ENCODE measurements around the gene GRIK5. TPM values are rescaled to one million over a fixed set of nuclear protein-coding genes. Genes with fewer than 3 reads are reported as not detected.

Gene GRIK5
- total RNA-seq, 2 experiments from 2014 or later, result 0.73 to 1.3 TPM

DNA sequence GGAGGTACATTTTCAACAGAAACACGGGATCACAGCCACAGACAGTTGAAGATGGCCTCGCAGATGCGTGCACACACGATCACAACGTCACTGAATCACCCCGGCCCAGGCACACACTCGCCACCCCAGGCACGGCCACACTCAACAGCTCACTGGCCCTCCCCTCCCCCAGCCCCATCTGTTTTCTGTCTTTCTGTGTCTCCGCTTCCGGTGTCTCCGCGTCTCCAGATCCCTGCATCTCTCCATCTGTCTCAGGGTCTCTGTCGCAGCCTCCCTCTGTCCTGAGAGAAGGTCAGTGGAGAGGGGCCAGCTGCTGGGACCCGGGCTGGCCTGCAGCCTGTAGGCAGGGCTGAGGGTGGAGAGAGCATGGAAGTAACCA lies 72.2 kb downstream of the GRIK5 start:
- no peaks in the 10 kb centered on the region for H4K20me1 ChIP-seq (ENCODE audit: insufficient read depth, low read length)
- TF ChIP-seq, protein P1, sequence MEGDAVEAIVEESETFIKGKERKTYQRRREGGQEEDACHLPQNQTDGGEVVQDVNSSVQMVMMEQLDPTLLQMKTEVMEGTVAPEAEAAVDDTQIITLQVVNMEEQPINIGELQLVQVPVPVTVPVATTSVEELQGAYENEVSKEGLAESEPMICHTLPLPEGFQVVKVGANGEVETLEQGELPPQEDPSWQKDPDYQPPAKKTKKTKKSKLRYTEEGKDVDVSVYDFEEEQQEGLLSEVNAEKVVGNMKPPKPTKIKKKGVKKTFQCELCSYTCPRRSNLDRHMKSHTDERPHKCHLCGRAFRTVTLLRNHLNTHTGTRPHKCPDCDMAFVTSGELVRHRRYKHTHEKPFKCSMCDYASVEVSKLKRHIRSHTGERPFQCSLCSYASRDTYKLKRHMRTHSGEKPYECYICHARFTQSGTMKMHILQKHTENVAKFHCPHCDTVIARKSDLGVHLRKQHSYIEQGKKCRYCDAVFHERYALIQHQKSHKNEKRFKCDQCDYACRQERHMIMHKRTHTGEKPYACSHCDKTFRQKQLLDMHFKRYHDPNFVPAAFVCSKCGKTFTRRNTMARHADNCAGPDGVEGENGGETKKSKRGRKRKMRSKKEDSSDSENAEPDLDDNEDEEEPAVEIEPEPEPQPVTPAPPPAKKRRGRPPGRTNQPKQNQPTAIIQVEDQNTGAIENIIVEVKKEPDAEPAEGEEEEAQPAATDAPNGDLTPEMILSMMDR (conservative IDR thresholded peaks at IDR 0.05; ENCODE audit: low read length), result no peak
- no peak for TF ChIP-seq EZH2phosphoT487 (IDR thresholded peaks at IDR 0.05; ENCODE audit: borderline replicate concordance, low read depth, low read length)
- H3K4me3 ChIP-seq (ENCODE audit: low read depth, low read length, poor library complexity, severe bottlenecking), result peak overlapping the region; percentile 59
- intact Hi-C loops (cut with micrococcal nuclease; ENCODE audit: unreplicated experiment), result loop anchor here (2.0 kb wide), 1 partner anchor 37 kb away; no protein-coding TSS in a partner anchor
- no peaks in the 10 kb centered on the region for H3K79me2 ChIP-seq (ENCODE audit: insufficient read depth, low read depth, low read length)
- BruUV-seq (replicated peaks), result no TSS peak
- ChIA-PET POLR2A (no interaction called here), CTCF (ENCODE audit: unreplicated experiment) (no interaction called here)
- H3K9me2 ChIP-seq (ENCODE audit: insufficient read depth, low read length), result no peaks in the 10 kb centered on the region
- H3K27ac ChIP-seq (ENCODE audit: low read depth, low read length, poor library complexity, severe bottlenecking), result no peak overlapping the region
- peak; percentile 46 for DNase-seq (ENCODE audit: low spot score)
- peak overlapping the region; percentile 12; the same call in 1 of the 2 replicates for H2AFZ ChIP-seq (ENCODE audit: low read length)
- H3K4me2 ChIP-seq (ENCODE audit: low read length), result peak overlapping the region; percentile 70
- H3K9me3 ChIP-seq (ENCODE audit: low read length), result no peaks in the 10 kb centered on the region
- peaks cover 33% of the 10 kb centered on the region for H3K4me1 ChIP-seq (ENCODE audit: insufficient read depth, low read length, poor library complexity, severe bottlenecking)
- H3K36me3 ChIP-seq (ENCODE audit: insufficient read depth, low read length), result no peaks in the 10 kb centered on the region

DNA sequence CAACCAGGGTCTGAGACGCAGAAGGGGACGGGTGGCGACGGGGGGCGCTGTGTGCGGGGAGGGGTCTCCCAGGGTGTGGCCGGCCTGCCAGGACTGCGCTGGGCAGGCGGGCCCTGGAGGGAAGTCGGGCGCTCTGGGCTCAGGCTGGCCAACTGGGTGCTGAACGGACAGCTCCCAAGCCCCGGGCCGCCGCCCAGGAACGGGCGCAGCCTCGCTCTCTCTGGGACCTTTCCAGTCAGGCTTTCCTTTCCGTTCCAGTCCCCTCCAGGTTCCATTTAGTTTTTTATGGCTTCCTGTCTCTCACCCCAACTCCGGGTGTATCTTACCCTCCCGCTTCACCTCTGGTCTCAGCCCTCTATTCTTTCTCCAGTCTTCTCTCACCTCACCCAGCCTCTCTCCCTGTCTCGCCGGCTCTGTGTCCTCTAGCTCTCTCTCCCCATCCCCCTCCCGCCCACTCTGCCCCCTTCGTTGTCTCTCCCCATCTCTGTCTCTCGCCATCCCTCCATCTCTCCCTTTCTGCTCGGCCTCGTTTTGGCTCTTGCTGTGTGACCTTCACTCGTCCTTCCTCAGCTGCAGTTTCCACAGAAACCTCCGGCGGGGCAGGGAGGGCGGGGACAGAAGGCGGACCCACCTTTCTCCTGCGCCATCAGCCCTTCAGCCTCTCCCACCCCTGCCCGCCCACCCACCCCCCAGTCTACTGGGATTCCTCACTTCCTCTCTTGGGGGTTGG lies 72.7 kb downstream of the GRIK5 start:
- Histone ChIP-seq H3K4me2 (ENCODE audit: low read length) (peak overlapping the region; percentile 70), H3K9me3 (ENCODE audit: low read length) (no peaks in the 10 kb centered on the region), H3K27ac (ENCODE audit: low read depth, low read length, poor library complexity, severe bottlenecking) (no peak overlapping the region), H3K4me3 (ENCODE audit: low read depth, low read length, poor library complexity, severe bottlenecking) (peak overlapping the region; percentile 59), H3K4me1 (ENCODE audit: insufficient read depth, low read length, poor library complexity, severe bottlenecking) (peaks cover 38% of the 10 kb centered on the region), H3K9me2 (ENCODE audit: insufficient read depth, low read length) (no peaks in the 10 kb centered on the region), H3K79me2 (ENCODE audit: insufficient read depth, low read depth, low read length) (no peaks in the 10 kb centered on the region), H2AFZ (ENCODE audit: low read length) (no peak overlapping the region), H3K36me3 (ENCODE audit: insufficient read depth, low read length) (no peaks in the 10 kb centered on the region), H4K20me1 (ENCODE audit: insufficient read depth, low read length) (no peaks in the 10 kb centered on the region)
- DNase-seq (ENCODE audit: low spot score), result peak; percentile 31
- no peak for TF ChIP-seq EZH2phosphoT487 (IDR thresholded peaks at IDR 0.05; ENCODE audit: borderline replicate concordance, low read depth, low read length)
- TF ChIP-seq, protein P1 (conservative IDR thresholded peaks at IDR 0.05; ENCODE audit: low read length), result no peak
- CTCF ChIA-PET (ENCODE audit: unreplicated experiment), result interaction anchor here (0.6 kb wide), 1 partner anchor 731 kb away, joined by 15 read pairs; no protein-coding TSS in a partner anchor
- POLR2A ChIA-PET, result no interaction called here
- intact Hi-C loops (cut with micrococcal nuclease; ENCODE audit: unreplicated experiment), result no loop called here
- BruUV-seq (replicated peaks), result no TSS peak

All from OCI-LY7 (cell line).